COR-L47 (cell line): ENCODE results near the gene UCN2.

Experiments
- DNase-seq: peaks from one replicate; lab custom pipeline; 2025; lab: John Stamatoyannopoulos, UW

UCN2 gene

GRCh38 chr3:48563382-48563918 is at the start of gene UCN2:
Gene UCN2 (minus strand): TSS chr3:48563781. CDS start chr3:48563124, 657 bp downstream.
- DNase-seq = no peak

GRCh38 chr3:48612309-48612708 is 48.7 kb upstream of the UCN2 start:
- no peak for DNase-seq

- DNase-seq = peak; percentile 72
These were observed 45.8 kb upstream of the UCN2 start, which contains the start of gene UQCRC1 for GRCh38 chr3:48609088-48610005. Gene UQCRC1 (minus strand): TSS chr3:48609646. CDS start chr3:48609620, 26 bp downstream.

- DNase-seq = no peak
These were observed 43.9 kb upstream of the UCN2 start for GRCh38 chr3:48607519-48607918.

GRCh38 chr3:48601622-48601994 is 38.0 kb upstream of the UCN2 start:
- DNase-seq = no peak

GRCh38 chr3:48600711-48601621 is 37.4 kb upstream of the UCN2 start:
- no peak for DNase-seq

GRCh38 chr3:48599509-48600285 is 36.1 kb upstream of the UCN2 start:
- DNase-seq = no peak

- DNase-seq = no peak
These were observed 35.5 kb upstream of the UCN2 start for GRCh38 chr3:48599077-48599501.

- no peak for DNase-seq
These were observed 34.9 kb upstream of the UCN2 start for GRCh38 chr3:48598323-48599076.

GRCh38 chr3:48597408-48597800 is 33.8 kb upstream of the UCN2 start:
- DNase-seq = no peak

- no peak for DNase-seq
These were observed 33.3 kb upstream of the UCN2 start for GRCh38 chr3:48596676-48597407.

GRCh38 chr3:48596157-48596556 is 32.6 kb upstream of the UCN2 start:
- DNase-seq = no peak

- no peak for DNase-seq
These were observed 32.0 kb upstream of the UCN2 start for GRCh38 chr3:48595526-48596121.

GRCh38 chr3:48595075-48595525 is 31.5 kb upstream of the UCN2 start, which contains the start of gene COL7A1:
Gene COL7A1 (minus strand): TSS chr3:48595329. CDS start chr3:48595159, 170 bp downstream.
- no peak for DNase-seq

GRCh38 chr3:48594417-48595049 is 31.0 kb upstream of the UCN2 start:
- DNase-seq = no peak

GRCh38 chr3:48593337-48593736 is 29.8 kb upstream of the UCN2 start:
- DNase-seq = no peak

- no peak for DNase-seq
These were observed 29.0 kb upstream of the UCN2 start for GRCh38 chr3:48592519-48593087.

GRCh38 chr3:48591886-48592518 is 28.4 kb upstream of the UCN2 start:
- no peak for DNase-seq
